Astrocyte of the cerebellum (primary cell): ENCODE results near the gene OR51D1.

Experiments used
- DNase-seq: peaks from one replicate; pipeline ENCODE4 v3.0.0-alpha.2; 2011; ENCODE audit warnings: low read depth
- H3K4me3 ChIP-seq: 2 replicates; pipeline ENCODE4 v1.5.1; 2011; ENCODE audit warnings: mild to moderate bottlenecking, low read depth, low read length, moderate library complexity
- CTCF ChIP-seq: IDR thresholded peaks from 2 replicates; pipeline ENCODE4 v1.5.1; 2012; ENCODE audit warnings: low read length, low read depth, moderate library complexity, mild to moderate bottlenecking; ENCODE audit errors: missing control alignments
- in situ Hi-C: cut with HindIII; loops from 2 replicates; pipeline ENCODE4 v1.10.0; 2017; ENCODE audit warnings: low sequenced_read_pairs

Gene OR51D1

GRCh38 chr11:4664183-4664582 lies 26.9 kb downstream of the OR51D1 start:
- no peak for TF ChIP-seq CTCF
- no peak for DNase-seq

GRCh38 chr11:4664786-4665185 lies 27.5 kb downstream of the OR51D1 start:
- TF ChIP-seq CTCF = no peak
- in situ Hi-C loops = no loop called here
- H3K4me3 ChIP-seq = no peak overlapping the region
- no peak for DNase-seq

More at GRCh38 chr11:4664183-4664582, 26.9 kb downstream of the OR51D1 start:
- in situ Hi-C loops = no loop called here
- H3K4me3 ChIP-seq = no peak overlapping the region

- no peak for TF ChIP-seq CTCF
- in situ Hi-C loops = no loop called here
- H3K4me3 ChIP-seq = no peak overlapping the region
- no peak for DNase-seq
Measured at GRCh38 chr11:4665424-4665823, 28.1 kb downstream of the OR51D1 start.

- DNase-seq = no peak
- no peak overlapping the region for H3K4me3 ChIP-seq
- in situ Hi-C loops = no loop called here
- no peak for TF ChIP-seq CTCF
Measured at GRCh38 chr11:4671741-4672140, 34.5 kb downstream of the OR51D1 start.

- no peak overlapping the region for H3K4me3 ChIP-seq
- DNase-seq = no peak
- in situ Hi-C loops = no loop called here
- no peak for TF ChIP-seq CTCF
Measured at GRCh38 chr11:4672470-4672869, 35.2 kb downstream of the OR51D1 start.

GRCh38 chr11:4673781-4674180 lies 36.5 kb downstream of the OR51D1 start:
- no peak for TF ChIP-seq CTCF
- no peak overlapping the region for H3K4me3 ChIP-seq
- in situ Hi-C loops = no loop called here
- no peak for DNase-seq

GRCh38 chr11:4677948-4678347 lies 40.7 kb downstream of the OR51D1 start:
- H3K4me3 ChIP-seq = no peak overlapping the region
- DNase-seq = no peak
- TF ChIP-seq CTCF = no peak
- in situ Hi-C loops = no loop called here
